Chondrocyte (in vitro differentiated cells): ENCODE results near the gene EPN2. TPM values are rescaled to one million over a fixed set of nuclear protein-coding genes. Genes with fewer than 3 reads are reported as not detected.
A peak's percentile ranks its signal among the peaks of the same experiment; 100 is the strongest.
"Not testable (repeated sequence)": the region's sequence is repeated elsewhere in the genome, so short reads cannot be mapped to it uniquely, and the experiment has no call there.

Experiments
- DNase-seq: peaks from one replicate; pipeline ENCODE4 v3.0.0; 2021; ENCODE audit warnings: mixed read lengths, low spot score
- H3K27ac Mint-ChIP-seq: one replicate; pipeline ENCODE4 v1.8.0; 2021; ENCODE audit warnings: mild to moderate bottlenecking, moderate library complexity, mixed read lengths; ENCODE audit not compliant: unreplicated experiment
- H3K27me3 Mint-ChIP-seq: 2 replicates; pipeline ENCODE4 v1.8.0; 2021; ENCODE audit warnings: low read depth, mixed read lengths
- H3K36me3 Mint-ChIP-seq: 2 replicates; pipeline ENCODE4 v1.8.0; 2021; ENCODE audit warnings: low read depth, mixed read lengths
- H3K4me1 Mint-ChIP-seq: 2 replicates; pipeline ENCODE4 v1.8.0; 2021; ENCODE audit warnings: low read depth, mild to moderate bottlenecking, mixed read lengths
- H3K4me3 Mint-ChIP-seq: one replicate; pipeline ENCODE4 v1.8.0; 2021; ENCODE audit warnings: mild to moderate bottlenecking, moderate library complexity, mixed read lengths; ENCODE audit not compliant: unreplicated experiment
- H3K9me3 Mint-ChIP-seq: 2 replicates; pipeline ENCODE4 v1.8.0; 2021; ENCODE audit warnings: low read depth, mixed read lengths
- total RNA-seq: library from RNA; stranded (reverse); gene quantifications from 3 replicates; pipeline ENCODE4 v1.2.1, GENCODE V29; 2021
- TF ChIP-seq, protein P1 (sequence below): fragments of 200-600 bp; sonication (generic); IDR thresholded peaks from 2 replicates; pipeline ENCODE4 v1.5.0; 2021; ENCODE audit warnings: antibody characterized with exemption, mild to moderate bottlenecking, moderate library complexity

Gene EPN2
- total RNA-seq, 1 donor from 2014 or later: 37.8 TPM

DNA sequence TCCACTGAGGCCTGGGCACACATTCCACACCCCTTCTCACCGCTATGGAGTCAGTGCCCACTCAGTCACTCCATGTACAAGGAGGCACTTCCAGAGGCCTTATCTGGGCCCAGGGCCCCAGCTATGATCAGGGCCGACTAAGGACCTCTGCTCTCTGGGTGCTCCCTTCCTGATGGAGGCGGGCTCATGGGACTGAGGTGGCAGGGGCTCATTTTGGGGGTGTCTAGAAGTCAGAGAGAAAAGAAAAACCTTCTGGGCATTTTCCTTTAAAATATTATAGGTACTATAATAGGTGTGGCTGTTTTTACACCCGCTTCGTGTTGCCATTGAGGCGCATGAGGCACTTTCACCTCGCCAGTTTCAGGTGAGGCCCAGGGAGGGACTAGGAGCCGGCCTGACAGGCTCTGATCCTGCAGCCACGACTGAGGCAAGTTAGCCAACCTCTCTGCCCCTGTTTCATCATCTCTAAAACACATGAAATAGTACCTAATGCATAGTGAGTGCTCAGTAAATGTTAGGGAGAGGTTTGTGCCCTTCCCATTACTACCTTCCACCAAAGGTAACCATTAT is 111.0 kb downstream of the EPN2 start:
- TF ChIP-seq, protein P1, sequence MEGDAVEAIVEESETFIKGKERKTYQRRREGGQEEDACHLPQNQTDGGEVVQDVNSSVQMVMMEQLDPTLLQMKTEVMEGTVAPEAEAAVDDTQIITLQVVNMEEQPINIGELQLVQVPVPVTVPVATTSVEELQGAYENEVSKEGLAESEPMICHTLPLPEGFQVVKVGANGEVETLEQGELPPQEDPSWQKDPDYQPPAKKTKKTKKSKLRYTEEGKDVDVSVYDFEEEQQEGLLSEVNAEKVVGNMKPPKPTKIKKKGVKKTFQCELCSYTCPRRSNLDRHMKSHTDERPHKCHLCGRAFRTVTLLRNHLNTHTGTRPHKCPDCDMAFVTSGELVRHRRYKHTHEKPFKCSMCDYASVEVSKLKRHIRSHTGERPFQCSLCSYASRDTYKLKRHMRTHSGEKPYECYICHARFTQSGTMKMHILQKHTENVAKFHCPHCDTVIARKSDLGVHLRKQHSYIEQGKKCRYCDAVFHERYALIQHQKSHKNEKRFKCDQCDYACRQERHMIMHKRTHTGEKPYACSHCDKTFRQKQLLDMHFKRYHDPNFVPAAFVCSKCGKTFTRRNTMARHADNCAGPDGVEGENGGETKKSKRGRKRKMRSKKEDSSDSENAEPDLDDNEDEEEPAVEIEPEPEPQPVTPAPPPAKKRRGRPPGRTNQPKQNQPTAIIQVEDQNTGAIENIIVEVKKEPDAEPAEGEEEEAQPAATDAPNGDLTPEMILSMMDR: no peak
- DNase-seq: peak; percentile 57
- Mint-ChIP-seq H3K27me3 (no peaks in the 10 kb centered on the region), H3K27ac (no peak overlapping the region), H3K9me3 (no peaks in the 10 kb centered on the region), H3K4me1 (peaks cover 36% of the 10 kb centered on the region), H3K4me3 (no peak overlapping the region), H3K36me3 (no peaks in the 10 kb centered on the region)

DNA sequence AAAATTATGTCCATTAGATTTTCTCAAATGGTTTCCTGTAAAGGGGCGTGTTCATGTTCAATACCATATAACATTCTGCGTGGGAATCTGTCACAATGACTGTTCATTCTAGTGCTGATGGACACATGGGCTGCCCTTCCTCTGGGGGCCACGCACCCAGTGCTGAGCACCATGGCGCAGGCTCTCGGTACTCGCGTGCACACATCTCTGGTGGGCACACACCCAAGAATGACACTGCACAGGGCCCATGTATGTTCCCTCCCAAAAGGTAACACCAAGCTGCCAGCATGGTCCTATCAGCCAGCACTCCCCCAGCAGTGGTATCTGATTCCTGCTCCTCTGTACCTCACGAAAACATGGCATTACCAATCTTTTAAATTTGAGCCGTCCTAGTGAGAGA is 111.6 kb downstream of the EPN2 start:
- Mint-ChIP-seq H3K9me3 (no peaks in the 10 kb centered on the region), H3K36me3 (no peaks in the 10 kb centered on the region), H3K27me3 (no peaks in the 10 kb centered on the region), H3K4me1 (peaks cover 36% of the 10 kb centered on the region), H3K4me3 (no peak overlapping the region), H3K27ac (no peak overlapping the region)
- peak; percentile 55 for DNase-seq
- TF ChIP-seq, protein P1: no peak

DNA sequence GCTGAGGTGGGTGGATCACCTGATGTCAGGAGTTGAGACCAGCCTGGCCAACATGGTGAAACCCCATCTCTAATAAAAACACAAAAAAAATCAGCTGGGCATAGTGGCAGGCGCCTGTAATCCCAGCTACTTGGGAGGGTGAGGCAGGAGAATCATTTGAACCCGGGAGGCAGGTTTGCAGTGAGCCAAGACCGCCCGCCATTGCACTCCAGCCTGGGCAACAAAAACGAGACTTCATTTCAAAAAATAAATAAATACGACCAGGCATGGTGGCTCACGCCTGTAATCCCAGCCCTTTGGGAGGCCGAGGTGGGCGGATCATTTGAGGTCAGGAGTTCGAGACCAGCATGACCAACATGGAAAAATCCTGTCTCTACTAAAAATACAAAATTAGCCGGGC is 116.2 kb downstream of the EPN2 start:
- H3K9me3 Mint-ChIP-seq, H3K36me3 Mint-ChIP-seq, H3K4me3 Mint-ChIP-seq, H3K27me3 Mint-ChIP-seq, H3K27ac Mint-ChIP-seq: not testable (repeated sequence)
- peak; percentile 18 for DNase-seq
- peaks cover 22% of the 10 kb centered on the region for H3K4me1 Mint-ChIP-seq

DNA sequence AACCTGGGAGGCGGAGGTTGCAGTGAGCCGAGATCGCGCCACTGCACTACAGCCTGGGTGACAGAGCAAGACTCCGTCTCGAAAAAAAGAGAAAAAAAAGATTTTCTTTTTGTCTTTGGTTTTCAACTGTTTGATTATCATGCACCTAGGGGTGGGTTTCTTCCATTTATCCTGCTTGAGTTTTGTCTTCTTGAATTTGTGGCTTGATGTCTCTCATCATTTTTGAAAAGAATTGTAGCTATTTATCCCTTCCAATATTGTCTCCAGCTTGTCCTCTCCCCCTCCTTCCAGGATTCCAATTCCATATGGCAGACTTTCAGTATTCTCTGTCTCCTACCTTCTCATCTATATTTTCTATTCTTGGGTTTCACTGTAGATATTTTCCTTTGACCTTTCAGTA is 117.6 kb downstream of the EPN2 start:
- Mint-ChIP-seq H3K4me1 (peaks cover 22% of the 10 kb centered on the region), H3K4me3 (no peak overlapping the region), H3K27me3 (no peaks in the 10 kb centered on the region), H3K9me3 (no peaks in the 10 kb centered on the region), H3K27ac (peak overlapping the region; percentile 72), H3K36me3 (peaks cover 5% of the 10 kb centered on the region)
- DNase-seq: no peak
- TF ChIP-seq, protein P1: no peak

DNA sequence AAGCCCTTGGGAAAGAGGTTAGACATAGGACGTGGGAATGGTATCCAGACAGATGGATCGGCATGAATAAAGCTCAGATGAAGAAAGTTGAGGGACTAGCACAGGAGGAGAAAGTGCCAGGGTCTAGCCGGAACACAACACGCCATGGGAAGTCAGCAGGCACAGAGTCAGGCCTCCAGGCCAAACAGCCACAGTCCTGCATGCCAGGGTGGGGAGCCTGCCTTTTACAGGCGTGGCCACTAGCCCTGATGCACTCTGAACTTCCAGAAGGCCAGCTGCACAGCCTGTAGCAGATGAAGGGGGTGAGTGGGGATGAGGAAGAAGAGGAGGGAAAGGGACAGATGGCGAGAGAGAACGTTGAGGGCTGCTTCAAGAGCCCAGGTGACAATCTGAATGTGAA is 120.2 kb downstream of the EPN2 start:
- no peaks in the 10 kb centered on the region for H3K27me3 Mint-ChIP-seq
- no peak overlapping the region for H3K27ac Mint-ChIP-seq
- peaks cover 5% of the 10 kb centered on the region for H3K36me3 Mint-ChIP-seq
- no peaks in the 10 kb centered on the region for H3K9me3 Mint-ChIP-seq
- no peak overlapping the region for H3K4me3 Mint-ChIP-seq
- H3K4me1 Mint-ChIP-seq: peaks cover 24% of the 10 kb centered on the region
- peak; percentile 68 for DNase-seq
- TF ChIP-seq, protein P1: no peak

DNA sequence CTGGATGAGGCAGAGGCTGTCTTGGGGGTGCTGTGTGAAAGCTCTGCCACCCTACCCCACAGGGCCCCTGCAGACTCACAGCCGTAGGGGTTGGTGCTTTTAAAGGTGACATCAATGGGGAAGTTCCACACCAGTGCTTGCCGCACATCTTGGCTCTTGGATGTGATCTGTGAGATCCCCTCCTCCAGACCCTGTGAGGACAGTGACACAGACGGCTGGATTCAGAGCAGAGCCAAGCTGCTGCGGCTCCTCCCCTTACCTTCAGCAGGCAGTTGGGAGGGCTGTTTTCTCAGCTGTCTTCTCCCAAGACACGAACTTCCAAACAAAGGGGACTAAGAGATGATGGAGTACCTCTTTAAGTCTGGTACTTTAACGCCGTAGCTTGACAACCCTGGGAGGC is 120.6 kb downstream of the EPN2 start:
- no peaks in the 10 kb centered on the region for H3K9me3 Mint-ChIP-seq
- peak; percentile 34 for DNase-seq
- H3K27me3 Mint-ChIP-seq: no peaks in the 10 kb centered on the region
- H3K4me3 Mint-ChIP-seq: no peak overlapping the region
- H3K36me3 Mint-ChIP-seq: peaks cover 5% of the 10 kb centered on the region
- peaks cover 24% of the 10 kb centered on the region for H3K4me1 Mint-ChIP-seq
- TF ChIP-seq, protein P1: no peak
- H3K27ac Mint-ChIP-seq: no peak overlapping the region
